ENCODE data around the gene KRT37. TPM values are rescaled to one million over a fixed set of nuclear protein-coding genes. Genes with fewer than 3 reads are reported as not detected.

KRT37 gene
- total RNA-seq, 2 donors from 2014 or later: not detected

DNA sequence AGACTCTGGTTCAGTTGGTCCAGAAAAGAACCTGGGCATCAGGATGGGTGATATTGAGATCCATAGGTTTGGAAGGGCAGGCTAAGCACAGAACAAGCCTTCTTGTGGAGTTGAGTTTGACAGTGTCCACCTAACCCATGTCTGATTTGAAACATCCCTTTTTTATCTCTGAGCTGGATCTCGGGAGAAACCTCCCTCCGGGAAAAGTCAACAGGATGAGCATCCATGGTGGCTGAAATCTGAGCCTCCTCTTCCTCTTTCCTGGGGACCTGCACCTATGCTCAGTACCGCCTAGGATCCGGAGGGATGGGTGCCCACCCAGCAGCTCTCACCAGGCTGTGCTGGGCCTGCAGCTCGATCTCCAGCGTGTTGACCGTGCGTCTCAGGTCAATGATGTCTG is 39.4 kb upstream of the KRT37 start:
- Histone ChIP-seq H3K4me3 (ENCODE audit: low read length) (no peak overlapping the region), H3K9ac (ENCODE audit: extremely low read depth, low read length, poor library complexity, severe bottlenecking) (no peak overlapping the region), H3K4me1 (ENCODE audit: control insufficient read depth, insufficient read depth, low read length) (no peaks in the 10 kb centered on the region), H3K27ac (ENCODE audit: low read depth, low read length) (no peak overlapping the region), H3K36me3 (ENCODE audit: control insufficient read depth, insufficient read depth, low read length) (no peaks in the 10 kb centered on the region), H3K9me3 (ENCODE audit: control insufficient read depth, low read length) (no peaks in the 10 kb centered on the region), H3K27me3 (ENCODE audit: control insufficient read depth, insufficient read depth, low read length, poor library complexity, severe bottlenecking) (no peaks in the 10 kb centered on the region)
- Mint-ChIP-seq H3K27ac (no peak overlapping the region), H3K4me1 (no peaks in the 10 kb centered on the region), H3K9me3 (no peaks in the 10 kb centered on the region), H3K4me3 (no peak overlapping the region), H3K36me3 (ENCODE audit: low read depth) (no peaks in the 10 kb centered on the region), H3K27me3 (ENCODE audit: insufficient read depth) (no peaks in the 10 kb centered on the region)
- TF ChIP-seq, protein P1, sequence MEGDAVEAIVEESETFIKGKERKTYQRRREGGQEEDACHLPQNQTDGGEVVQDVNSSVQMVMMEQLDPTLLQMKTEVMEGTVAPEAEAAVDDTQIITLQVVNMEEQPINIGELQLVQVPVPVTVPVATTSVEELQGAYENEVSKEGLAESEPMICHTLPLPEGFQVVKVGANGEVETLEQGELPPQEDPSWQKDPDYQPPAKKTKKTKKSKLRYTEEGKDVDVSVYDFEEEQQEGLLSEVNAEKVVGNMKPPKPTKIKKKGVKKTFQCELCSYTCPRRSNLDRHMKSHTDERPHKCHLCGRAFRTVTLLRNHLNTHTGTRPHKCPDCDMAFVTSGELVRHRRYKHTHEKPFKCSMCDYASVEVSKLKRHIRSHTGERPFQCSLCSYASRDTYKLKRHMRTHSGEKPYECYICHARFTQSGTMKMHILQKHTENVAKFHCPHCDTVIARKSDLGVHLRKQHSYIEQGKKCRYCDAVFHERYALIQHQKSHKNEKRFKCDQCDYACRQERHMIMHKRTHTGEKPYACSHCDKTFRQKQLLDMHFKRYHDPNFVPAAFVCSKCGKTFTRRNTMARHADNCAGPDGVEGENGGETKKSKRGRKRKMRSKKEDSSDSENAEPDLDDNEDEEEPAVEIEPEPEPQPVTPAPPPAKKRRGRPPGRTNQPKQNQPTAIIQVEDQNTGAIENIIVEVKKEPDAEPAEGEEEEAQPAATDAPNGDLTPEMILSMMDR (conservative IDR thresholded peaks at IDR 0.05): no peak
- 90 to 97% methylated on average over 2 to 8 of the region's 8 CpGs for WGBS, 2 experiments (ENCODE audit: insufficient coverage in 1 of 2, insufficient read length in 1 of 2)
- no peak for DNase-seq

DNA sequence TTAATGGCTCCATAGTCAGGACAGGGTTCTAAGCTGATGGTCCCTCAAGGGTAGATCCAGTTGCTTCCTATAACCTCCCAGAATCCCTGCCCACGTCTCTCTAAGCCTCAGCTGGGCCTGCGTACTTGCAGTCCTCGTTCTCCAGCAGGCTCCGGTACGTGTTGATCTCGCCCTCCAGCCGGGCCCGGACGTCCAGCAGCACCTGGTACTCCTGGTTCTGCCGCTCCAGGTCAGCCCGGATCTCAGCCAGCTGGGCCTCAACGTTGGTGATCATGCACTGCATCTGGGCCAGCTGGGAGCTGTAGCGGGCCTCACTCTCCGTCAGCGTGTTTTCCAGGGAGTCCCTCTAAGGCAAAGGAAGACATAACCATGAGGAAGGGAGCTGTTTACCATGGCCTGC is 38.3 kb upstream of the KRT37 start:
- DNase-seq: no peak
- H3K4me1 Mint-ChIP-seq: peaks cover 5% of the 10 kb centered on the region
- H3K9me3 ChIP-seq (ENCODE audit: control insufficient read depth, low read length): no peaks in the 10 kb centered on the region
- peaks cover 3% of the 10 kb centered on the region for H3K27me3 ChIP-seq (ENCODE audit: control insufficient read depth, insufficient read depth, low read length, poor library complexity, severe bottlenecking)
- no peaks in the 10 kb centered on the region for H3K4me1 ChIP-seq (ENCODE audit: control insufficient read depth, insufficient read depth, low read length)
- H3K27ac Mint-ChIP-seq: no peak overlapping the region
- no peak overlapping the region for H3K4me3 Mint-ChIP-seq
- no peak overlapping the region for H3K9ac ChIP-seq (ENCODE audit: extremely low read depth, low read length, poor library complexity, severe bottlenecking)
- H3K36me3 Mint-ChIP-seq (ENCODE audit: low read depth): no peaks in the 10 kb centered on the region
- TF ChIP-seq, protein P1 (conservative IDR thresholded peaks at IDR 0.05): no peak
- no peak overlapping the region for H3K4me3 ChIP-seq (ENCODE audit: low read length)
- no peak overlapping the region for H3K27ac ChIP-seq (ENCODE audit: low read depth, low read length)
- H3K36me3 ChIP-seq (ENCODE audit: control insufficient read depth, insufficient read depth, low read length): no peaks in the 10 kb centered on the region
- peaks cover 5% of the 10 kb centered on the region for H3K27me3 Mint-ChIP-seq (ENCODE audit: insufficient read depth)
- no peaks in the 10 kb centered on the region for H3K9me3 Mint-ChIP-seq
- 74 to 78% methylated on average over 13 to 15 of the region's 15 CpGs for WGBS, 2 experiments (ENCODE audit: insufficient coverage in 1 of 2, insufficient read length in 1 of 2)

DNA sequence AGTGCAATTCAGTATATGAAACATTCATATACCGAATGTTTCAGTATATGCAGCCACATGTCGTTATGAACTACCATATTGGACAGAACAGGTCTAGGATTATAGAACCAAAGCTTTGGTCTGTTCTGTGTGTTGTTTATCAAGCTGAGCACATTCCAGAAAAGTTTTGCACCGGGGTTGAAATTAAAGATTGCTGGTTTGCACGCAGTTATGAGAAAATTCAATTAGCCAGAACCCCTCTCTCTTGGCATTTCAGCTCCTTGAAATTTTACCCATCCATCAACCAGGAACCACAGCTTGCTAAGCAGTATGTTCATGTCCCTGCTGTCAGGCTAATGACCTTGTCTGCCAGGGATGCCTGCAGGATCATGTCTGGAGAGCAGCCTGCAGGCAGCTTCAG is 33.3 kb upstream of the KRT37 start:
- Mint-ChIP-seq H3K27ac (no peak overlapping the region), H3K36me3 (ENCODE audit: low read depth) (no peaks in the 10 kb centered on the region), H3K9me3 (no peaks in the 10 kb centered on the region), H3K4me1 (peaks cover 5% of the 10 kb centered on the region), H3K27me3 (ENCODE audit: insufficient read depth) (peaks cover 10% of the 10 kb centered on the region), H3K4me3 (no peak overlapping the region)
- Histone ChIP-seq H3K4me3 (ENCODE audit: low read length) (no peak overlapping the region), H3K27me3 (ENCODE audit: control insufficient read depth, insufficient read depth, low read length, poor library complexity, severe bottlenecking) (peaks cover 19% of the 10 kb centered on the region), H3K36me3 (ENCODE audit: control insufficient read depth, insufficient read depth, low read length) (no peaks in the 10 kb centered on the region), H3K4me1 (ENCODE audit: control insufficient read depth, insufficient read depth, low read length) (no peaks in the 10 kb centered on the region), H3K9ac (ENCODE audit: extremely low read depth, low read length, poor library complexity, severe bottlenecking) (no peak overlapping the region), H3K9me3 (ENCODE audit: control insufficient read depth, low read length) (no peaks in the 10 kb centered on the region), H3K27ac (ENCODE audit: low read depth, low read length) (no peak overlapping the region)
- WGBS, 2 experiments (ENCODE audit: insufficient coverage in 1 of 2, insufficient read length in 1 of 2): 91 to 95% methylated on average over 4 of the region's 4 CpGs
- DNase-seq: no peak
- TF ChIP-seq, protein P1 (conservative IDR thresholded peaks at IDR 0.05): no peak

Measured in endodermal cell (in vitro differentiated cells).